Ishikawa (cell line): ENCODE measurements around the gene SATB2.

ENCODE experiments used
- CEBPB ChIP-seq: IDR thresholded peaks from 2 replicates; pipeline ENCODE4 v1.6.1; 2012
- CREB1 ChIP-seq: IDR thresholded peaks from 2 replicates; pipeline ENCODE4 v1.6.1; 2012; ENCODE audit warnings: low read depth
- EGR1 ChIP-seq: IDR thresholded peaks from 2 replicates; pipeline ENCODE4 v1.6.1; 2012
- EP300 ChIP-seq: IDR thresholded peaks from 2 replicates; pipeline ENCODE4 v1.6.1; 2012; ENCODE audit warnings: borderline replicate concordance
- FOXM1 ChIP-seq: IDR thresholded peaks from 2 replicates; pipeline ENCODE4 v1.6.1; 2012; ENCODE audit warnings: low read depth, borderline replicate concordance
- MAX ChIP-seq: IDR thresholded peaks from 2 replicates; pipeline ENCODE4 v1.6.1; 2012
- NFIC ChIP-seq: IDR thresholded peaks from 2 replicates; pipeline ENCODE4 v1.6.1; 2012
- RAD21 ChIP-seq: IDR thresholded peaks from 2 replicates; pipeline ENCODE4 v1.6.1; 2012; ENCODE audit warnings: low read depth
- REST ChIP-seq: IDR thresholded peaks from 2 replicates; pipeline ENCODE4 v1.6.1; 2012; ENCODE audit warnings: low read depth, mild to moderate bottlenecking
- TAF1 ChIP-seq: IDR thresholded peaks from 2 replicates; pipeline ENCODE4 v1.6.1; 2012; ENCODE audit warnings: low read depth, mild to moderate bottlenecking
- TCF12 ChIP-seq: IDR thresholded peaks from 2 replicates; pipeline ENCODE4 v1.6.1; 2012; ENCODE audit warnings: low read depth
- TEAD4 ChIP-seq: IDR thresholded peaks from 2 replicates; pipeline ENCODE4 v1.6.1; 2012
- USF1 ChIP-seq: IDR thresholded peaks from 2 replicates; pipeline ENCODE4 v1.6.1; 2012
- YY1 ChIP-seq: IDR thresholded peaks from 2 replicates; pipeline ENCODE4 v1.6.1; 2012; ENCODE audit warnings: low read depth
- ZBTB7A ChIP-seq: IDR thresholded peaks from 2 replicates; pipeline ENCODE4 v1.6.1; 2012; ENCODE audit warnings: low read depth

SATB2 gene

GRCh38 chr2:199309411-199309810 is 148.3 kb downstream of the SATB2 start:
- TF ChIP-seq MAX (no peak), ZBTB7A (no peak), FOXM1 (no peak), NFIC (no peak), TCF12 (no peak), YY1 (no peak), RAD21 (no peak), TAF1 (no peak), CEBPB (no peak), CREB1 (no peak), EGR1 (no peak), EP300 (no peak), TEAD4 (no peak)

- no peak for TF ChIP-seq TEAD4
- no peak for TF ChIP-seq RAD21
- TF ChIP-seq USF1: no peak
- no peak for TF ChIP-seq NFIC
- no peak for TF ChIP-seq ZBTB7A
Measured at GRCh38 chr2:199308567-199308966, 149.2 kb downstream of the SATB2 start.

- TF ChIP-seq FOXM1 (no peak), MAX (no peak), USF1 (no peak)
Measured at GRCh38 chr2:199307461-199307860, 150.3 kb downstream of the SATB2 start.

GRCh38 chr2:199306116-199306515 is 151.6 kb downstream of the SATB2 start:
- no peak for TF ChIP-seq TCF12
- no peak for TF ChIP-seq EP300
- no peak for TF ChIP-seq TEAD4
- no peak for TF ChIP-seq REST
- no peak for TF ChIP-seq FOXM1
- TF ChIP-seq CEBPB: no peak
- no peak for TF ChIP-seq YY1
- TF ChIP-seq USF1: no peak
- TF ChIP-seq ZBTB7A: no peak
- TF ChIP-seq RAD21: no peak
- no peak for TF ChIP-seq TAF1
- no peak for TF ChIP-seq CREB1
- no peak for TF ChIP-seq EGR1
- TF ChIP-seq NFIC: no peak
- TF ChIP-seq MAX: no peak

GRCh38 chr2:199303728-199304177 is 154.0 kb downstream of the SATB2 start:
- no peak for TF ChIP-seq RAD21
- TF ChIP-seq EP300: no peak
- no peak for TF ChIP-seq MAX
- no peak for TF ChIP-seq YY1
- no peak for TF ChIP-seq REST
- no peak for TF ChIP-seq FOXM1
- no peak for TF ChIP-seq TEAD4
- TF ChIP-seq EGR1: no peak
- TF ChIP-seq USF1: no peak
- no peak for TF ChIP-seq NFIC
- no peak for TF ChIP-seq CREB1
- TF ChIP-seq CEBPB: no peak
- TF ChIP-seq TAF1: no peak
- TF ChIP-seq ZBTB7A: no peak
- TF ChIP-seq TCF12: no peak

GRCh38 chr2:199302851-199303250 is 154.9 kb downstream of the SATB2 start:
- no peak for TF ChIP-seq CEBPB
- TF ChIP-seq USF1: no peak
- TF ChIP-seq REST: no peak
- TF ChIP-seq ZBTB7A: no peak
- no peak for TF ChIP-seq NFIC
